ENCODE measurements around the gene HSPBP1.
A peak's percentile ranks its signal among the peaks of the same experiment; 100 is the strongest.
"Not testable (repeated sequence)": the region's sequence is repeated elsewhere in the genome, so short reads cannot be mapped to it uniquely, and the experiment has no call there.

The HSPBP1 gene

GRCh38 chr19:55279770-55280643 lies at the start of gene HSPBP1 (continued):
- TF ChIP-seq ZNF211 (tag by site-specific recombination; IDR thresholded peaks at IDR 0.05; ENCODE audit: low read depth) (no peak), ZNF391 (tag by site-specific recombination; IDR thresholded peaks at IDR 0.05; ENCODE audit: borderline replicate concordance, low read depth) (peak; percentile 57; the same call in 1 of the 2 replicates), YY2 (tag by site-specific recombination; IDR thresholded peaks at IDR 0.05) (peak; percentile 98), KLF10 (tag by site-specific recombination; IDR thresholded peaks at IDR 0.05) (peak; percentile 83), ZNF175 (tag by site-specific recombination; IDR thresholded peaks at IDR 0.05) (no peak), RBAK (tag by site-specific recombination; IDR thresholded peaks at IDR 0.05) (no peak), ZNF398 (tag by site-specific recombination; IDR thresholded peaks at IDR 0.05) (no peak), ZNF791 (tag by site-specific recombination; IDR thresholded peaks at IDR 0.05) (no peak), ZNF549 (tag by site-specific recombination; IDR thresholded peaks at IDR 0.05) (no peak), ZNF2 (tag by site-specific recombination; IDR thresholded peaks at IDR 0.05) (peak; percentile 30; the same call in 1 of the 2 replicates), GLIS2 (tag by site-specific recombination; IDR thresholded peaks at IDR 0.05) (peak; percentile 15; the same call in 1 of the 2 replicates), ZNF626 (tag by site-specific recombination; IDR thresholded peaks at IDR 0.05) (no peak), ZNF214 (tag by site-specific recombination; IDR thresholded peaks at IDR 0.05; ENCODE audit: borderline replicate concordance) (no peak)

GRCh38 chr19:55328774-55329318 lies 48.9 kb upstream of the HSPBP1 start:
- H3K9me3 ChIP-seq (ENCODE audit: control insufficient read depth, insufficient read depth, low read depth, low read length); H3K4me3 ChIP-seq (ENCODE audit: low read depth, low read length); H3K27ac ChIP-seq (ENCODE audit: extremely low read depth, low read depth, low read length); H3K4me1 ChIP-seq (ENCODE audit: control insufficient read depth, insufficient read depth, low read length); H3K36me3 ChIP-seq (ENCODE audit: control insufficient read depth in 2 of 2, insufficient read depth in 1 of 2, low read length in 2 of 2): not testable (repeated sequence)
- CTCF ChIA-PET = interaction anchor here (0.7 to 1.8 kb wide), 3 partner anchors 10 to 43 kb away, joined by 3 to 7 read pairs (median 4); partner anchors contain the start of gene KMT5C
- POLR2A ChIA-PET = interaction anchor here (0.6 to 0.7 kb wide), 2 partner anchors 11 to 249 kb away, joined by 3 read pairs; partner anchors contain the start of gene KMT5C

DNA sequence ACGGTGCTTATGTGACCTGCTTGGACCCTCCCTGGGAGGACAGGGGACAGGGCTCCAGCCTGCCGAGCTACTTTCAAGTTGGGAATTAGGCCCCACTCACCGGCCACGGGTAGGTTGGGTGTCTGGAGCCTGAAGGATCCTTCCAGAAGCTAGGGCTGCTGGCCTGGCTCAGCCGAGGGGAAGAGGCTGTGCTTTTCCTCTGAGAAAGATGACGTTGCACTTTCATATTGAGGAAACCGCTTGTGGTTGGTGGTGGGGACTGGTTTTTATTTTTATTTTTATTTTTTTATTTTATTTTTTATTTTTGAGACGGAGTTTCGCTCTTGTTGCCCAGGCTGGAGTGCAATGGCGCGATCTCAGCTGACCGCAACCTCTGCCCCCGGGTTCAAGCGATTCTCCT lies 45.3 kb upstream of the HSPBP1 start, which contains the start of gene TMEM150B:
Gene TMEM150B (minus strand): TSS at position 170 of the 400 bp plus-strand sequence. CDS start 4,305 bp downstream, outside the sequence.
- TF ChIP-seq ZNF416 (tag by site-specific recombination; IDR thresholded peaks at IDR 0.05) (no peak), ZNF561 (tag by site-specific recombination; IDR thresholded peaks at IDR 0.05; ENCODE audit: borderline replicate concordance) (no peak), ZBTB21 (tag by site-specific recombination; IDR thresholded peaks at IDR 0.05) (no peak), BCL11A (tag by site-specific recombination; IDR thresholded peaks at IDR 0.05; ENCODE audit: low read depth) (no peak), ZNF629 (tag by site-specific recombination; IDR thresholded peaks at IDR 0.05) (no peak), PBX3 (CRISPR knock-in tag; IDR thresholded peaks at IDR 0.05) (no peak), BCL11B (tag by site-specific recombination; IDR thresholded peaks at IDR 0.05; ENCODE audit: low read depth) (no peak), ZNF394 (tag by site-specific recombination; IDR thresholded peaks at IDR 0.05; ENCODE audit: borderline replicate concordance) (no peak), ZNF223 (tag by site-specific recombination; IDR thresholded peaks at IDR 0.05) (no peak)
- H3K4me1 ChIP-seq (ENCODE audit: control insufficient read depth, insufficient read depth, low read length) = no peaks in the 10 kb centered on the region
- no peaks in the 10 kb centered on the region for H3K36me3 ChIP-seq (ENCODE audit: control insufficient read depth in 2 of 2, insufficient read depth in 1 of 2, low read length in 2 of 2)
- no peaks in the 10 kb centered on the region for H3K9me3 ChIP-seq (ENCODE audit: control insufficient read depth, insufficient read depth, low read depth, low read length)
- H3K27ac ChIP-seq (ENCODE audit: extremely low read depth, low read depth, low read length) = no peak within 1 kb of the TSS
- POLR2A ChIA-PET = interaction anchor here (0.6 kb wide), 1 partner anchor 82 kb away, joined by 5 read pairs; the partner anchor contains the start of gene UBE2S
- H3K4me3 ChIP-seq (ENCODE audit: low read depth, low read length) = no peak within 1 kb of the TSS
- CTCF ChIA-PET = interaction anchor here (1.7 kb wide), 1 partner anchor 23 kb away, joined by 7 read pairs; no protein-coding TSS in a partner anchor

All from HEK293 (cell line).